Astrocyte of the hippocampus (primary cell): Measurements from ENCODE around the gene FAM89B.
A peak's percentile ranks its signal among the peaks of the same experiment; 100 is the strongest.
"Not testable (repeated sequence)": the region's sequence is repeated elsewhere in the genome, so short reads cannot be mapped to it uniquely, and the experiment has no call there.

ENCODE experiments used
- DNase-seq: peaks from one replicate; pipeline ENCODE4 v3.0.0; 2011; ENCODE audit warnings: low read depth, low spot score

The FAM89B gene

GRCh38 chr11:65572356-65573051 is at the start of gene FAM89B:
Gene FAM89B (plus strand): TSS chr11:65572538. CDS start chr11:65572670, 132 bp downstream.
- peak; percentile 94 for DNase-seq

- DNase-seq: not testable (repeated sequence)
Observed at GRCh38 chr11:65522718-65523630, 49.4 kb upstream of the FAM89B start.

GRCh38 chr11:65523631-65523968 is 48.7 kb upstream of the FAM89B start:
- DNase-seq: not testable (repeated sequence)

GRCh38 chr11:65524014-65524740 is 48.2 kb upstream of the FAM89B start:
- no peak for DNase-seq

- DNase-seq: peak; percentile 90
Observed at GRCh38 chr11:65524741-65525545, 47.4 kb upstream of the FAM89B start, which contains the start of gene SCYL1. Gene SCYL1 (plus strand): TSS chr11:65525083. CDS start chr11:65525154, 71 bp downstream.

- DNase-seq: no peak
Observed at GRCh38 chr11:65525546-65526480, 46.5 kb upstream of the FAM89B start.

- DNase-seq: no peak
Observed at GRCh38 chr11:65526744-65527143, 45.6 kb upstream of the FAM89B start.

- no peak for DNase-seq
Observed at GRCh38 chr11:65528819-65529350, 43.5 kb upstream of the FAM89B start.

GRCh38 chr11:65529475-65530156 is 42.7 kb upstream of the FAM89B start:
- no peak for DNase-seq

- no peak for DNase-seq
Observed at GRCh38 chr11:65530157-65530496, 42.2 kb upstream of the FAM89B start.

GRCh38 chr11:65532388-65533064 is 39.8 kb upstream of the FAM89B start:
- no peak for DNase-seq

- no peak for DNase-seq
Observed at GRCh38 chr11:65535102-65535501, 37.2 kb upstream of the FAM89B start.

GRCh38 chr11:65536412-65537295 is 35.7 kb upstream of the FAM89B start:
- DNase-seq: no peak

- DNase-seq: no peak
Observed at GRCh38 chr11:65537296-65537597, 35.1 kb upstream of the FAM89B start.

GRCh38 chr11:65537620-65538231 is 34.6 kb upstream of the FAM89B start:
- DNase-seq: no peak

- no peak for DNase-seq
Observed at GRCh38 chr11:65538232-65538914, 34.0 kb upstream of the FAM89B start.
